ENCODE measurements around the gene SLC4A8.

GRCh38 chr12:51547606-51548005 lies 123.0 kb downstream of the SLC4A8 start:
- no peak for TF ChIP-seq CTCF (IDR thresholded peaks at IDR 0.05)
- TF ChIP-seq POLR2A (IDR thresholded peaks at IDR 0.05), result no peak
